ENCODE measurements around the gene YBX2. TPM values are rescaled to one million over a fixed set of nuclear protein-coding genes. Genes with fewer than 3 reads are reported as not detected.

YBX2 gene
- total RNA-seq, 1 experiment from 2014 or later, result 54.9 TPM

DNA sequence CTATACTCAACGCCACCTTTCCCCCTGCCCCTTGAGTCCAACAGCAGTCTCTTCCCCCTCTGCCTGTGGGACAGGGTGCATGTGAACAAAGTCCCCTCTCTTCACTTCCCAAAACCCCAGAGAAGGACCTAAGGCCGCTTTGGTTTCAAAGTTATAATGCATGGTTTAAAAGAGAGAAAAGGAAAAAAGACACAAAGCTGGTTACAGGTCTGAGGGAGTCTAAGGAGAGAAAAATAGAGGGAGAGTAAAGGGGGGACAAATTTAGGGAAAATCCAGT is 51.0 kb downstream of the YBX2 start:
- Histone ChIP-seq H3K4me3 (ENCODE audit: low read depth in 2 of 2, low read length in 2 of 2) (peak overlapping the region; percentile 87 to 92), H3K27ac (ENCODE audit: low read length) (peak overlapping the region; percentile 99), H3K9me3 (ENCODE audit: control insufficient read depth, insufficient read depth, low read depth, low read length) (no peaks in the 10 kb centered on the region), H3K27me3 (ENCODE audit: control insufficient read depth, insufficient read depth, low read length) (no peaks in the 10 kb centered on the region), H3K4me1 (ENCODE audit: control insufficient read depth, insufficient read depth, low read length) (peaks cover 14% of the 10 kb centered on the region), H3K36me3 (ENCODE audit: control insufficient read depth, insufficient read depth, low read length) (peaks cover 7% of the 10 kb centered on the region)
- intact Hi-C loops (cut with micrococcal nuclease; ENCODE audit: unreplicated experiment), result no loop called here
- no peak for TF ChIP-seq TCF7L2 (IDR thresholded peaks at IDR 0.05; ENCODE audit: low read depth, low read length)
- TF ChIP-seq SIN3A (IDR thresholded peaks at IDR 0.05; ENCODE audit: borderline replicate concordance, insufficient read depth, low read depth, low read length), result no peak
- no peak for TF ChIP-seq POLR2AphosphoS5 (IDR thresholded peaks at IDR 0.05; ENCODE audit: low read depth, low read length)
- TF ChIP-seq, protein P1, sequence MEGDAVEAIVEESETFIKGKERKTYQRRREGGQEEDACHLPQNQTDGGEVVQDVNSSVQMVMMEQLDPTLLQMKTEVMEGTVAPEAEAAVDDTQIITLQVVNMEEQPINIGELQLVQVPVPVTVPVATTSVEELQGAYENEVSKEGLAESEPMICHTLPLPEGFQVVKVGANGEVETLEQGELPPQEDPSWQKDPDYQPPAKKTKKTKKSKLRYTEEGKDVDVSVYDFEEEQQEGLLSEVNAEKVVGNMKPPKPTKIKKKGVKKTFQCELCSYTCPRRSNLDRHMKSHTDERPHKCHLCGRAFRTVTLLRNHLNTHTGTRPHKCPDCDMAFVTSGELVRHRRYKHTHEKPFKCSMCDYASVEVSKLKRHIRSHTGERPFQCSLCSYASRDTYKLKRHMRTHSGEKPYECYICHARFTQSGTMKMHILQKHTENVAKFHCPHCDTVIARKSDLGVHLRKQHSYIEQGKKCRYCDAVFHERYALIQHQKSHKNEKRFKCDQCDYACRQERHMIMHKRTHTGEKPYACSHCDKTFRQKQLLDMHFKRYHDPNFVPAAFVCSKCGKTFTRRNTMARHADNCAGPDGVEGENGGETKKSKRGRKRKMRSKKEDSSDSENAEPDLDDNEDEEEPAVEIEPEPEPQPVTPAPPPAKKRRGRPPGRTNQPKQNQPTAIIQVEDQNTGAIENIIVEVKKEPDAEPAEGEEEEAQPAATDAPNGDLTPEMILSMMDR (IDR thresholded peaks at IDR 0.05), result no peak
- no peak for TF ChIP-seq REST (IDR thresholded peaks at IDR 0.05; ENCODE audit: insufficient read depth in 1 of 2, low read depth in 2 of 2, low read length in 1 of 2)
- in situ Hi-C loops (cut with HindIII; ENCODE audit: low pct_unique_long_range_greater_than_20kb, low sequenced_read_pairs), result no loop called here
- DNase-seq (ENCODE audit: low read depth, low spot score) (no peak), ATAC-seq (no peak)
- POLR2A ChIA-PET, result interaction anchor here (0.7 kb wide), 1 partner anchor 231 kb away, joined by 3 read pairs; the partner anchor contains the start of gene RNASEK
- CTCF ChIA-PET, result no interaction called here
- BruUV-seq (replicated peaks), result no TSS peak

DNA sequence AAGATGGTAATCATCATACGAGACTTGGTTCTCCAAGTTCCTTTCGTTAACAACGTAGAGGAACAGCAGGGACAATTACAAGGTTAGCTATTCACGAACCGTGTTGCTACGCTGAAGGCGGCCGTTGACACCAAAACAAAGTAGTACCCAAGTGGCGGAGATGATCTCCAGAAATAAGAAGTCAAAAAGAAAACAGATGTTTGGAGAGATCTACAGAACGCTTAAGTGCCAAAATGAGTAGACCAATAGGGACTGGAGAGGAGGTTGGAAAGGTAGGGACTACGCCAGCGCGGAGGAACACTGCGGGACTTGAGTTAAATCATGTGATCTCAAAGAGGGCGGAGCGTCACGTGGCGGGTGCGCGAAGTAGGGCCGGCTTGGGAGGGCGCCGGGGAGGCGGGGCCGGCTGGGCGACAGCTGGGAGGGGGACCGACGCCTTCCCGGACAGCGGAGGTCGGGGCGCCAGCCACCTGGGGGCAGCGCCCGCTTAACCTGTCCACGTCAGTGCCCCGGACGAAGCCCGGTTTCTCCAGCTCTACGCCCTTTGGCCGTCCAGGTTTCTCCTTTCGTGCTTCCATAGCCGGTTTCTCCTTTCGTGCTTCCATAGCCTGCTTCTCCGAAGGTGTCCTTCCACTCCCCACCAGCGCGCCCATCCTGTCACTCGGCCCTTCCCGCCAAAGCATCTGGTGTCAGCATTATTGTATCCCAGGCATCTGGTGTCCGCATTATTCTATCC is 51.6 kb downstream of the YBX2 start:
- POLR2A ChIA-PET, result no interaction called here
- H3K27ac ChIP-seq (ENCODE audit: low read length), result peak overlapping the region; percentile 99
- no peaks in the 10 kb centered on the region for H3K27me3 ChIP-seq (ENCODE audit: control insufficient read depth, insufficient read depth, low read length)
- H3K9me3 ChIP-seq (ENCODE audit: control insufficient read depth, insufficient read depth, low read depth, low read length), result no peaks in the 10 kb centered on the region
- peak overlapping the region; percentile 87 to 92 for H3K4me3 ChIP-seq (ENCODE audit: low read depth in 2 of 2, low read length in 2 of 2)
- DNase-seq (ENCODE audit: low read depth, low spot score) (peak; percentile 91), ATAC-seq (peak; percentile 57)
- BruUV-seq (replicated peaks), result no TSS peak
- in situ Hi-C loops (cut with HindIII; ENCODE audit: low pct_unique_long_range_greater_than_20kb, low sequenced_read_pairs), result no loop called here
- CTCF ChIA-PET, result interaction anchor here (0.7 kb wide), 1 partner anchor 207 kb away, joined by 3 read pairs; no protein-coding TSS in a partner anchor
- H3K4me1 ChIP-seq (ENCODE audit: control insufficient read depth, insufficient read depth, low read length), result peaks cover 14% of the 10 kb centered on the region
- intact Hi-C loops (cut with micrococcal nuclease; ENCODE audit: unreplicated experiment), result no loop called here
- peak; percentile 98; the same call in 1 of the 2 replicates for TF ChIP-seq SIN3A (IDR thresholded peaks at IDR 0.05; ENCODE audit: borderline replicate concordance, insufficient read depth, low read depth, low read length)
- TF ChIP-seq, protein P1 (IDR thresholded peaks at IDR 0.05), result no peak; the same call in 1 of the 2 replicates
- peak; percentile 92 for TF ChIP-seq POLR2AphosphoS5 (IDR thresholded peaks at IDR 0.05; ENCODE audit: low read depth, low read length)
- TF ChIP-seq TCF7L2 (IDR thresholded peaks at IDR 0.05; ENCODE audit: low read depth, low read length), result peak; percentile 49; the same call in 1 of the 2 replicates
- TF ChIP-seq REST (IDR thresholded peaks at IDR 0.05; ENCODE audit: insufficient read depth in 1 of 2, low read depth in 2 of 2, low read length in 1 of 2), result no peak
- peaks cover 7% of the 10 kb centered on the region for H3K36me3 ChIP-seq (ENCODE audit: control insufficient read depth, insufficient read depth, low read length)

All from Panc1 (cell line).